COLO668 (cell line): Measurements from ENCODE around the gene HINT3.
A peak's percentile ranks its signal among the peaks of the same experiment; 100 is the strongest.
"Not testable (repeated sequence)": the region's sequence is repeated elsewhere in the genome, so short reads cannot be mapped to it uniquely, and the experiment has no call there.

Experiments used
- DNase-seq: peaks from one replicate; lab custom pipeline; 2025; ENCODE audit not compliant: unreplicated experiment; lab: John Stamatoyannopoulos, UW

HINT3 gene

DNA sequence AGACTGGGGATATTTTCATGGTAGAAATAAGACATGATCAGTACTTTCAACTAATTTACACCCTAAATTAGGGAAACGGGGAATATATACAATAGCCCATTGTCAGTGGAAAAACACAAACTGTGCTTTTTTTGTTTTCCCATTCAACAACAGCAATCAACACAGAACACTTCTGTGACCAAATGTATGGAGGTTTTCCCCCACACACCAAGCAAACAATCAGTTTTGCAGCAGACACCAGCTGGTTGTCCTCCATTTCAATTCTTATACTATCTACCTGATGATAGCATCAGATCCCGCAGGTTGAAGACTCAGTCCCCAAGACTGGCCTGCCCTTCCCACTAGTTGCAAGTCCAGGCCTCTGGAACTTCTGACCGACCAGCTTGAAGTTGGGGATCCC, 4.5 kb downstream of the HINT3 start:
- no peak for DNase-seq

- no peak for DNase-seq
Observed at GRCh38 chr6:125962900-125963497, 6.4 kb downstream of the HINT3 start.

- no peak for DNase-seq
Observed at GRCh38 chr6:125963817-125964216, 7.2 kb downstream of the HINT3 start.

DNA sequence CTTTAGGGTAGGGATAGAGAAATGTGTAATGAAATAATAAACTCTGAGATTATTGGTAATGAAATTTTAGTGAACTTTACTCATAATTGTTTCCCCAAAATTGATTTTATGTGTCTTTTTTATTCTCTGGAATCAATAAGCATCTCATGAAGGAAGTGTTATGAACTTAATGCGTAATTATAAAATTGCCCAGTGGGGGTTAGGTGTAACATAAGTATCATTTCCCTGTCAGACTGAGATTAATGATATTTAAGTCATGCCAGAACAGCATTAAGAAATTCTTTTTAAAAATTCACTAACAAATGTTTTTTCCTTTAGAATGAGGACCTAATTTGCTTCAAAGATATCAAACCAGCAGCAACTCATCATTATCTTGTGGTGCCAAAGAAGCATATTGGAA, 10.0 kb downstream of the HINT3 start:
- no peak for DNase-seq

GRCh38 chr6:125968493-125968892, 11.9 kb downstream of the HINT3 start:
- DNase-seq = no peak

DNA sequence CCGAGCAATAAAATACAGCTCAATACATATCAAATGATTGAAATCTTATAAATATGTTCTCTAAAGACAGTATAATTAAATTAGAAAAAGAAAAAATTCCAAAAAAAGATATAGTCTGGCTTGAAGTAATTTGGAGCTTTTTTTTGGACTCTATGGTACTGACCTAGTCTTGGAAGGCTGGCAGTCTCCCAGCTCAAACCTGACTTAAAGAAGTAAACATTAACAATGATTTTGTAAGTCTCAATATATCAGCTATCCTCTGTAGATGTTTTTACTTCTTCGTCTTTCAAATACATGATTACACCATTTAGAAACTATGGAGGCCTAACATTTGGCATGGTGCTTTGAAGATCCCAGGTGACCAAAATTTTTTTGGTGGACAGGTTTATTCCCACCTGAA, 14.2 kb downstream of the HINT3 start:
- DNase-seq = no peak

DNA sequence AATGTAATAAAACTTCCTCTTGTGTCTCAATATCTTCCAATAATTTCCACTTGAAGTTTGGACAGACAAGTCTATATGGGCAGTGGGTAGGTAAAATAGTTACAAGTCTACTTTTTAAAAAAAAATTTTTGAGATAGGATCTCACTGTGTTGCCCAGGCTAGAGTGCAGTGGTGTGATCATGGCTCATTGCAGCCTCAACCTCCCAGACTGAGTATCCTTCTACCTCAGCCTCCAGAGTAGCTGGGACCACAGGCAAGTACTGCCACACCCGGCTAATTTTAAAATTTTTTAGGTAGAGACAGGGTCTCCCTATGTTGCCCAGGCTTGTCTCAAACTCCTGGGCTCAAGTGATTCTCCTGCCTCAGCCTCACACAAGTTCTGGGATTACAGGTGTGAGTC, 15.9 kb downstream of the HINT3 start:
- not testable (repeated sequence) for DNase-seq

GRCh38 chr6:125974214-125974866, 17.8 kb downstream of the HINT3 start:
- no peak for DNase-seq

DNA sequence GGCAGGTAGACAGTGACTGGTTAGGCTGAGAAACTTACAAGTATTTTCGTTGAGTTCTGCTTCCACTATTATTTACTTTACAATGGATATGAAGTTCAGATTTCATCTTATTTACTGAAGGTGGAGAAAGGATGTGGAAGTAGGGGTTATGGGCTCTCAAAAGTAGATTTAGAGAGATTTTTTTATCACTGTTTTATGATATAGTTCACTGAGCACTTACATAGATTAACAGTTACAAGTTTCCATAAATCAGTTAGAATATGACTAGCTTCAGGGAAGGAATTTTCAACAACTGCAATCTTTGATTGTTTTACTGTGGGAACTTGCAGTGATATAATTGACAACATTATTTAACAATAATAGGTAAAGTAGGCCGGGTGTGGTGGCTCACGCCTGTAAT, 22.5 kb downstream of the HINT3 start:
- no peak for DNase-seq

GRCh38 chr6:125981571-125982185, 25.1 kb downstream of the HINT3 start:
- no peak for DNase-seq

DNA sequence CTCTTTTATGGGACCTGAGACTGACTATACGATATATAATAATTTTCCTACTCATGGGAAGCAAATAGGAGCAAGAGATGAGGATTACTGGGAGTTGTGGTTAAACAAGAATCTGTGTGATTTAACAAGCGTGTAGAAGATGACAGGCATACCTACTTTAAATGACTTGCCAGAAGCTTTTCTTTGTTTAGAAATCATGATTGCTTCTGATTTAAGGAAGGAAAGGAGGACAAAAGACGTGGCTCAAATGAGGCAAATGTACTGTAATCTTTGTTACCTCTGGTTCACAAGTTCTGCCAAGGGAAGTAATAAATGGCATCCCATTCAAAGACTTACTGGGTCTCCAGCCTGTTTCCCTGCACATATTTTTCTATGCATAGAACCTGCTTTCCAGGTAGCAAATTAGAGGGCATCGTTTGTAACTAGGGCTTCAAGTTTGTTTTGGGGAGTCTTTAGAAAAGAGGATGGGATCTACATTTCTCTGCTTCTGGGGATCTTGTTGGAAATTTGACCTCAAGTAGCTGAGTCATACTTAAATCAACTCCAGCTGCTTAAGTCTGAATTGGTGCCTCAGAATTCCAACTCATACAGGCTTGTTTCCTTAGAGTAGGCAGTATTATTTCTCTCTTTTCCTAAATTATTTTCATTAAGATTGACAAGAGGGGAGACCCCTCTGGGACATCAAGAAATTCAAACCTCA, 26.8 kb downstream of the HINT3 start:
- no peak for DNase-seq

DNA sequence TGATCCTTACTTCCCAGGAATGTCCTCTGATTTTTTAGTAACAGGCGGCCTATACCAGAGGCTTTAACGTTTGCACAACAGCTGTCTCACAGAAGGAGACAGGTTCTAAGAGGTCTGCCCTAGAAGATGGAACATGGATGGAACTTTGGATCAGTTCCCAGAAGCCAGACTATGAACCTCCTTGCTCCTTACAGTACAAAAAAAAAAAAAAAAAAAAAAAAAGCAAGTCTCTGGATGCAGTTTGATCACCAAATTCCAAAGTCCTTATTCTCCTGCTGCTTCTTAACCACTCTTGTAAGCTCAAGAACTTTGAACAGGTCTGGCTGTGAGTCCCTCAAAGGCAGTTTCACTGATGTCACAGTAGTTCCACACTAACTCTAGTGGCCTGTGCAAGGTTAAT, 27.7 kb downstream of the HINT3 start:
- no peak for DNase-seq

GRCh38 chr6:125985522-125985921, 29.0 kb downstream of the HINT3 start:
- no peak for DNase-seq

- no peak for DNase-seq
Observed at GRCh38 chr6:125985979-125986300, 29.4 kb downstream of the HINT3 start.

GRCh38 chr6:125986301-125987025, 29.9 kb downstream of the HINT3 start, which contains the start of gene TRMT11:
TRMT11 (plus strand) TSS chr6:125986540; CDS start chr6:125986551, 11 bp downstream.
- peak; percentile 91 for DNase-seq

- peak; percentile 38 for DNase-seq
Observed at GRCh38 chr6:125987026-125987617, 30.6 kb downstream of the HINT3 start.

GRCh38 chr6:125988280-125988679, 31.7 kb downstream of the HINT3 start:
- DNase-seq = no peak

- DNase-seq = no peak
Observed at GRCh38 chr6:125989631-125990030, 33.1 kb downstream of the HINT3 start.

- no peak for DNase-seq
Observed at GRCh38 chr6:125991653-125992052, 35.1 kb downstream of the HINT3 start.

DNA sequence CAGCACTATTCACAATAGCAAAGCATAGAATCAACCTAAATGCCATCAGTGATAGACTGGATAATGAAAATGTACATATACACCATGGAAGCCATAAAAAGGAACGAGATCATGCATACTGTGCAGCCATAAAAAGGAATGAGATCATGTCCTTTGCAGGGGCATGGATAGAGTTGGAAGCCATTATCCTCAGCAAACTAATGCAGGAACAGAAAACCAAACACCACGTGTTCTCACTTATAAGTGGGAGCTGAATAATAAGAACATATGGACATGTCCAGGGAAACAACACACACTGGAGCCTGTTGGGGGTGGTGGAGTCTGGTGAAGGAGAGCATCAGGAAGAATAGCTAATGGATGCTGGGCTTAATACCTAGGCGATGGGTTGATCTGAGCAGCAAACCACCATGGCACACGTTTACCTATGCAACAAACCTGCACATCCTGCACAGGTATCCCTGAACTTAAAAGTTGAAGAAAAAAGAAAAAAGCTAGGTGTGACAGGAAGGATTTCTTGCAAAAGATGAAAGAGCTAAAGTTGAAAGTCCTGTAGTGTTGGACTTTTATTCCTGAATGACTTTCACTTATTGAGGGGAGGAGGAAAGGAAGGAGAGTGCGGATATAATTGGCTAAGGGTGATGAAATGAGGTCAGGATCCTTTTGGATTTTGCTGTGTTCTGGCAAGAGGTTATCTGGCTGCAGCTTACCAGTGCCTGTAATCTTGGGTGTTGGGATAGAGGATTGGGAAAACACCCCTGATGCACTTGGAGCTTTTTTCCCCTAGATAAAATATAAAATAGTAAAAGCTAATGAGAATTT, 38.3 kb downstream of the HINT3 start:
- no peak for DNase-seq
